ENCODE results near the gene HIP1R.
"Not testable (repeated sequence)": the region's sequence is repeated elsewhere in the genome, so short reads cannot be mapped to it uniquely, and the experiment has no call there.

The HIP1R gene

DNA sequence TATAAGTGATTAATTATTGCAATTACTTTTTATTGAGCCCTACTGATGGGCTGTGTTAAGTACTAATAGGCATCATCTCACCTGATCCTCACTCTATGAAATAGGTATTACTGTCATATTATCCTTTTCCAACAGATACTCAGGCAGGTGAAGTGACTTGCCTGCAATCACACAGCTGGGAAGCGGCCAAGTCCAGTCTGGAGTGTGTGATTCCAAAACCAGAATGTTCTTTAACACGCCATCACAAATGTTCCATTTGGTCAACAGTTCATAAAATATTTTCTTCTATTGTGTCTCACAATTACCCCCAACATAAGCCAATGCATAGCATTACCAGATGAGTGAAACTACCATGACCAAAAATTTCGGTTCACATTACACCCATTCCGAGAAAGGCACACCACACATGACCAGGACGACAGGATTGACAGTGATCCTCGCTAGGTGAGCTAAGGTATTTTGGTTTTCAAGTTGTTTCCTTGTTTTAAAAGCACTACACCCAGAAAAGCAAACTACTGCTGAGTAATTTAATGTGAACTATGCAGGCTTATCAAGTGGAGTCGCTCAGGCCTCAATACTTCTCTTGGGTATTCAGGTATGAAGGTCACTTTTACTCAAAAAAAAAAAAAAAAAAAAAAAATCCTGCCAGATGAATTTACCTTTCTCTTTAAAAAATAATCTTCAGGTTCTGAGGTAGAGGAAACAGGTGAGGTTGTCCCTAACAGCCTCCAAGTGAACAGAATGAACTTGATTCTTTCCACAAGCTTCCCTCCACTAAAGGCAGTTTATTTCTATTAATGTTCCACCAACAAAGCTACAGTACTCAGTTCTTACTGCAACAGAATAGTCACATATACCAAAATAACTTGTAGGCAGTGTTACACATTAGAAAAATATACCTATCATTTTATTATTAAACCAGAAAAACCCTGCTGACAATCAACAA lies 58.2 kb downstream of the HIP1R start:
- DNase-seq (ENCODE audit: low spot score), result no peak

DNA sequence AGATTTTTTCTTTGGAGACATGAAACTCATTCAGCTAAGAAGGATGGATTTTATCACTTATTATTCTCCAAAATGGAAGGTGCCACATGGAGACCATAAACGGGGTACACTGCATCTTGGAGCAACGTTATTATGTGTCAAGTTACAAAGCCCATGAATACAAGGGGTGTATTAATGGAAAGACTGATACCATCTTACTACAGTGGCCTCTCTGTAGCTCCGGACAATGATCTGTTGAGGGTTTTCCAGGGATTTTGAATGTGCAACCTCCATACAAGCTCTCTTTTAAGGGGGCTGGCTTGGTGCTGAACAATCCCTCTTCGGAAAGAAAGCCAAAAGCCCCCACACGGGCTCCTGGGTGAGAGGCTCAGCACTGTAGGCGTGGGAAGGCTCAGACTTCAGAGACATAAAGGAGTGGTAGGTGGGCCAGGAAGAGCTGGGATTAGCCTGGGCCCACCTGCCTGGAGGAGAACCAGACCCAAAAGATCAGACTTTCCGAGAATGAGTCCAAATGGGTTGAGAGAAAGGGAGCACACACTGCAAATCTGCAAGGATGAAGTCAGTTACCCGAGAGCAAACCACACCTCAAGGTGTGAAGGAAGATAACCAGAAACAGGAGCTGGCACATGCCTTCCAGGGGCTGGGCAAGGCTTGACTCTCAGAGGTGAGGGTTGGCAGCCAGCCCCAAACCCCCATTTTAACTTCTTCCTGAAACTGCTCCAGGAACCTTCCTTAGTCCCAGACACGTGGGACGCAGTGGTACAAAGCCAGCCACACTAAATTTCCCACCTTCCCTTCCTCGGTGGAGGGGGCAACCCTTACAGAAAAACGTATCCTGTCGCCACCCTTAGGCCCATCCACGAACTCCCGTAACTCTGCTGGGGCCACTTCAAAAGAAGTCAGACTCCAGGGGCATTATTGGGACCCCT lies 59.2 kb downstream of the HIP1R start:
- no peak for DNase-seq (ENCODE audit: low spot score)

DNA sequence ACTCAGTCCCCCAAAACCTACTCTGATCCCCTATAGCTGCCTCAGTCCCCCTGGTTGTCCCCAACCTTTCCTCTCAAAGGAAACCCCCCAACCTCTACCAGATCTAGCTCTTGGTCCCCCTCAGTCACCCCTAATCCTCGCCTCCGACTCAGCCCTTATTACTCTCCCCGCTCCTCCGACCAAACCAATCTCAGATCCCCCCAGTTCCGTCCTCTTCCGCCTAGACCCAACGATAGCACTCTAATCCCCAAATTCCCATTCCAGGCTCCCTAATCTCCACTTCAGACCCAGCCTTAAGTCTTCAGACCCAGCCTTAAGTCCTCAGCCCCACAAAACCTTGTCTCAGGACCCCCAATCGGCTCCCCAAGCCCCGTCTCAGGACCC lies 60.1 kb downstream of the HIP1R start:
- DNase-seq (ENCODE audit: low spot score), result no peak

DNA sequence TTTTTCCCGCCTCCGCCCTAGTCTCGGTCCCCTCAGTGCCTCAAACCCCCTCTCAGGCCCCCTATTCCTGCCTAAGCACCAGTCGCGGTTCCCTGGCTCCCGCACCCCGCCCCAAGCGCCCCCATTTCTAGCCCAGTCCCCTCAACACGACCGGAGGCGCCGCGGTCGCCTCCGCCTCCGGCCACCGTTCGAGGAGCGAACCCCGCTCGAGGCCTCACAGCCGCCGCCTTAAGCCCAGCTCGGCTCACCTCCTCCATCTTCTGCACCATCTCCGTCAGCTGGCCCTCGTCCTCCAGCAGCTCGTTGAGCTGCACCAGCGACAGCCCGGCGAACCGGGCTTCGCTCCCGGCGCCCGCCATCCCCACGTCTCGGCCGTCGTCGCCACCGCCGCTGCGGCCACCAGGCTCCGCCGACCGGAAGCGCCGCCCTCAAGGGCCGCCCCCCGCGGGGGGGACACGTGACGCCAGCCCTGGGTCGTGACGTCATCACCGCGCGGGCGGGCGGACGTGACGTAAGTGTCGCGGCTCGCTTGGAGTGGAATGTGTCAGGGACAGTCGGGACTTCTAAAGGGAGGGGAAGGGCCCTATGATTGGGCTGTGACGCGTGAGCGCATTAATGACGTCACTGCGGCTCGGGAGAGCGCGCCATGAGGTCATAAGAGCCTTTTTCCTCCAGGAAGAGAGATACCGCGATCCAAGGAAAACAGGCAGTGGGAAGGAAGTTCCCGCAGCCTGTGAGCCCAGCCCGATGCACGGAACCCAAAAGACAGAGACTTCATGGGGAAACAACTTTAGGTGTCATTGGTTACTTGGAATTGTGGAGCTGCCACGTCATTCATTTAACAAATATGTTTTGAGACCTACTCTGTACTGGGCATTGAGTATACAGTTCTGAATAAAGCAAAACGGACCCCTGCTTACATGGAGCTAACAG lies 60.7 kb downstream of the HIP1R start, which contains the start of gene VPS37B:
TSS of gene VPS37B (minus strand) at position 421 of the 933 bp plus-strand sequence. CDS start at position 359, 62 bp downstream.
- DNase-seq (ENCODE audit: low spot score), result peak; percentile 73

DNA sequence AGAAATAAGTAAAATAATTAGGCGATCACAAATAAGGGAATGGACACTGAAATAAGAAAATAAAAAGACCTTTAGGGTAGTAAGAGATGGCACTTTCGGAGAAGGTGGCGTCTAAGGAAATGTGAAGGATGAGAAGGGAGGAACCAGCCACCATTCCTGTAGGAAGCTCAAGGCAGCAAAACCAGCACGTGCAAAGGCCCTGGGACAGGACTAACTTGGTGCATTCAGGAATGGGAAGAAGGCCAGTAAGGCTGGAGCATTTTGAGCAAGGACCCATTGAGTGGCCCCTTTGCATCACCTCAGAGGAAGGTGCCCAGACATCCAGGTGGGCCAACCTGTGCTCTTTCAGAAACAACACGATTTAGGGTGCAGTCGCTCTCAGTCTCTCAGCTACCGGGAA lies 61.4 kb downstream of the HIP1R start:
- DNase-seq (ENCODE audit: low spot score), result no peak

DNA sequence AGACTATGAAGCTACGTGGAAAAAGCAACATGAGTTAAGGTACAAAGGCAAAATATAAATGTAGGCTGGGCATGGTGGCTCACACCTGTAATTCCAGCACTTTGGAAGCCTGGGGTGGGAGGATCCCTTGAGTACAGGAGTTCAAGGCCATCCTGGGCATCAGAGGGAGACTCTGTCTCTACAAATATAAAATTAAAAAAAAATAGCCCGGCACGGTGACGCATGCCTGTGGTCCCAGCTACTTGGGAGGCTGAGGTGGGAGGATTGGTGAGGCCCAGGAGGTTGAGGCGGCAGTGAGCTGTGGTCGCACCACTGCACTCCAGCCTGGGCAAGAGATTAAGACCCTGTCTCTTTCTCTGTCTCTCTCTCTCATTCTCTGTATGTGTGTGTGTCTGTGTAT lies 64.6 kb downstream of the HIP1R start:
- no peak for DNase-seq (ENCODE audit: low spot score)

DNA sequence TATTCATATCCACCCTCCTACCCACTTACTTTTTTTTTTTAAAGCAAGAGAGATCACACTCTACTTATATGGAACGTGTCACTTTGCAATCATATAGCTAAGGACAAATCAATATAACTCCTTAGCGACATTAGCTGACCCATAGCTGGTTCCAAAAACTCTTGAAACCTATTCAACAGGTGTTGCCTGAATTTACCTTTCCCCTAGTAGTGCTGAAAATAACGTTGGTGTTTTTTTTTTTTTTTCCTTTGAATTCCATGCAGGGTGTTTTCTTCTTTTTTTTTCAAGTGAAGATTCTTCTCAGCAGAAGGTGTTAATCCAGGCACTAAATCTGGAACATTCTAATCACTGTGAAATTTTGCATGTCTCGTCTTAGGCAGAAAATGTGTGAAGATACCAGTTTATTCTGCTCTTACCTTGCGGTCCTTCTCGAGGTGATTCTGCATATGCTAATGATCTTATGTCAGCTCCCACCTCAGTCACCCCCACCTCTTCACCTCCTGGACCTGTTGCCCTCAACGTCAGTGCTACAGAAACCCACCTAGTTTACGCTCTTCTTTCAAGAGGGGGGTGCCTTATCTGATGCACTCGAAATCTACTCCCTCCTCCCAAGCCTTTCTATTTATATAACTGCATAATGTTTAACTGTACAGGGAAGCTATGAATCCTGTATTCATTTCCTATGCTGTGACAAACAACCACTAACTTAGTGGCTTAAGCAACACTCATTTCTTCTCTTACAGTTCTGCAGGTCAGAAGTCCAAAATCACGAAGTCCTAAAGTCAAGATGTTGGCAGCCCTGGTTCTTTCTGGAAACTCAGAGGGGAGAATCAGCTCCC lies 67.8 kb downstream of the HIP1R start:
- DNase-seq (ENCODE audit: low spot score), result no peak

DNA sequence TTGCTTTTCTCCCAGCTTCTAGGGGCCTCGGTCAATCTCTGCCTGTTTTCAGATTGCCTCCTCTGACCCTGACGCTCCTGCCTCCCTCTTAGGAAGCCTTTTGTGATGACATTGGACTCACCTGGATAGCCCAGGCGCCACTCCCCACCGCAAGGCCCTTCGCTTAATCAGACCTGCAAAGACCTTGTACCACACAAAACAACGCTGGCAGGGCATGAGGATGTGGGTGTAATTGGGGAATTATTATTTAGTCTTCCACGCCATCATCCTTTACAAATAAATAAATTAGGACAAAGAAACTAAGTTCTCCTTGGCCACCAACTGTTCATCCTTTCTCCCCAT lies 68.4 kb downstream of the HIP1R start:
- no peak for DNase-seq (ENCODE audit: low spot score)

DNA sequence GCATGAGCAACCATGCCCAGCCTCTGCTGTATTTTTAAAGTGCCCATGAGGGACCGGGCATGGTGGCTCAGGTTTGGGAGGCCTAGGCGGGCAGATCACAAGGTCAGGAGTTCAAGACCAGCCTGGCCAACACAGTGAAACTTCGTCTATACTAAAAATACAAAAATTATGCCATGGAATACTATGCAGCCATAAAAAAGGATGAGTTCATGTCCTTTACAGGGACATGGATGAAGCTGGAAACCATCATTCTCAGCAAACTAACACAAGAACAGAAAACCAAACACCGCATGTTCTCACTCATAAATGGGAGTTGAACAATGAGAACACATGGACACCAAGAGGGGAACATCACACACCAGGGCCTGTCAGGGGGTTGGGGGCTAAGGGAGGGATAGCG lies 70.0 kb downstream of the HIP1R start:
- DNase-seq (ENCODE audit: low spot score), result not testable (repeated sequence)

DNA sequence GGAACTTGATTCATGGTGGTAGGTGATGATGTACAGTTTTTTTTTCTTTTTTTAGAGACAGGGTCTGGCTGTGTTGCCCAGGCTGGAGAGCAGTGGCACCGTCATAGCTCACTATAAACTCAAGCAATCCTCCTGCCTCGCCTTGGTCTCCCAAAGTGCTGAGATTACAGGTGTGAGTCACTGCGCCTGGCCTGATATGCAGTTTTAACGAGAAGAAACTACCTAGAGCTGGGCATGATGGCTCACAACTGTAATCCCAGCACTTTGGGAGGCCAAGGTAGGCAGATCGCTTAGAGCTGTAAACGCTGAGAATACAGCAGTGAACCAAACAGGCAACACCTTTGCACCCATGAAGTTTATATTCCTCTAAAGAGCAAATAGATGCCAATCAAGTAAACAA lies 73.7 kb downstream of the HIP1R start:
- no peak for DNase-seq (ENCODE audit: low spot score)

DNA sequence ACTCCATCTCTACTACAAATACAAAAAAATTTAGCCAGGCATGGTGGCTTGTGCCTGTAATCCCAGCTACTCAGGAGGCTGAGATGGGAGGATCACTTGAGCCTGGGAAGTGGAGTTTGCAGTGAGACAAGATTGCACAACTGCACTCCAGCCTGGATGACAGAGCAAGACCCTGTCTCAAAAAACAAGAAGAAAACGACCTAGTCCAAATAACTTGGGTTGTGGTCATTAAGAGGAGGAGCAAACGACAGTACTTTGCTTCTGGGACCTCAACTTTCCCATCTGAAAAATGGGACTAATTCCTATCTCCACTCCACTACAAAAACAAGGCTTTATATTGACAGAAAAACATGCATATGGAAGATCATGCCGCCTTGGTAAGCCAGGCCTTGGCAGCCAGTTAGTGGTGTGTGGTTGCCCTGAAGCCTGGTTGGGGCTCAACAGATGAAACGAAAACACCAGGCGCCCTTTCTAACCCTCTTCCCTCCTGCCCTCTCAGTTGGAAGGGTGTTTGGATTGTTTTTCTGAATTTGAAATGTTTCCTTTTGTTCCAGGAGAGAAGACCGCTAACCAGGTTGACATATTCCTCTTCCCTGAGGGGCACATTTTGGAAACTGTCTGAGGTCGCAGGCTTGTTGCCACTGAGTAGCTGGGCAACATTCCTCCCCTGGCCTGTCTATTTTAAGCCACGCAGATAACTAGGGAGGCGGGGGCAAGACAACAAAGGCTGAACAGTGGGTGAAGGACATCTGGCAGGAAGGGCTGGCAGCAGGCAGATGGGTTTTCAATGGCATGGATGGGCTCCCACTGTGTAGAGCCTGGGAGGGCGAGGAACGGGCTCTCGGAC lies 74.4 kb downstream of the HIP1R start:
- no peak for DNase-seq (ENCODE audit: low spot score)
